Panc1 (cell line): Measurements from ENCODE around the gene NRBF2.

Experiments
- CTCF ChIP-seq: fragments of 450-650 bp; IDR thresholded peaks from 2 replicates; pipeline ENCODE4 v1.5.1; 2017; ENCODE audit warnings: mild to moderate bottlenecking
- POLR2AphosphoS5 ChIP-seq: IDR thresholded peaks from 2 replicates; pipeline ENCODE4 v1.6.1; 2012; ENCODE audit warnings: mild to moderate bottlenecking, low read depth, low read length, moderate library complexity
- SIN3A ChIP-seq: IDR thresholded peaks from 2 replicates; pipeline ENCODE4 v1.6.1; 2012; ENCODE audit warnings: low read depth, mild to moderate bottlenecking, low read length, moderate library complexity, borderline replicate concordance; ENCODE audit not compliant: insufficient read depth
- TCF7L2 ChIP-seq: IDR thresholded peaks from 2 replicates; pipeline ENCODE4 v1.6.1; 2011; ENCODE audit warnings: mild to moderate bottlenecking, low read depth, low read length, inconsistent platforms
- TF ChIP-seq, protein P1 (sequence below), 2 experiments: IDR thresholded peaks; 2 replicates each; pipeline ENCODE4 v1.6.1; 2011 to 2012; ENCODE audit warnings: low read depth in 2 of 2, control low read depth in 1 of 2, low read length in 1 of 2, mild to moderate bottlenecking in 1 of 2, moderate library complexity in 1 of 2; ENCODE audit not compliant: insufficient read depth in 1 of 2

- TF ChIP-seq CTCF: no peak
- TF ChIP-seq POLR2AphosphoS5: no peak
- TF ChIP-seq, protein P1, sequence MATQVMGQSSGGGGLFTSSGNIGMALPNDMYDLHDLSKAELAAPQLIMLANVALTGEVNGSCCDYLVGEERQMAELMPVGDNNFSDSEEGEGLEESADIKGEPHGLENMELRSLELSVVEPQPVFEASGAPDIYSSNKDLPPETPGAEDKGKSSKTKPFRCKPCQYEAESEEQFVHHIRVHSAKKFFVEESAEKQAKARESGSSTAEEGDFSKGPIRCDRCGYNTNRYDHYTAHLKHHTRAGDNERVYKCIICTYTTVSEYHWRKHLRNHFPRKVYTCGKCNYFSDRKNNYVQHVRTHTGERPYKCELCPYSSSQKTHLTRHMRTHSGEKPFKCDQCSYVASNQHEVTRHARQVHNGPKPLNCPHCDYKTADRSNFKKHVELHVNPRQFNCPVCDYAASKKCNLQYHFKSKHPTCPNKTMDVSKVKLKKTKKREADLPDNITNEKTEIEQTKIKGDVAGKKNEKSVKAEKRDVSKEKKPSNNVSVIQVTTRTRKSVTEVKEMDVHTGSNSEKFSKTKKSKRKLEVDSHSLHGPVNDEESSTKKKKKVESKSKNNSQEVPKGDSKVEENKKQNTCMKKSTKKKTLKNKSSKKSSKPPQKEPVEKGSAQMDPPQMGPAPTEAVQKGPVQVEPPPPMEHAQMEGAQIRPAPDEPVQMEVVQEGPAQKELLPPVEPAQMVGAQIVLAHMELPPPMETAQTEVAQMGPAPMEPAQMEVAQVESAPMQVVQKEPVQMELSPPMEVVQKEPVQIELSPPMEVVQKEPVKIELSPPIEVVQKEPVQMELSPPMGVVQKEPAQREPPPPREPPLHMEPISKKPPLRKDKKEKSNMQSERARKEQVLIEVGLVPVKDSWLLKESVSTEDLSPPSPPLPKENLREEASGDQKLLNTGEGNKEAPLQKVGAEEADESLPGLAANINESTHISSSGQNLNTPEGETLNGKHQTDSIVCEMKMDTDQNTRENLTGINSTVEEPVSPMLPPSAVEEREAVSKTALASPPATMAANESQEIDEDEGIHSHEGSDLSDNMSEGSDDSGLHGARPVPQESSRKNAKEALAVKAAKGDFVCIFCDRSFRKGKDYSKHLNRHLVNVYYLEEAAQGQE (IDR thresholded peaks at IDR 0.05; ENCODE audit: insufficient read depth in 1 of 2, low read depth in 2 of 2, low read length in 1 of 2): no peak
- no peak for TF ChIP-seq SIN3A
- TF ChIP-seq TCF7L2: no peak
Measured at GRCh38 chr10:63164166-63164623, 31.1 kb downstream of the NRBF2 start.
